Measurements from ENCODE around the gene CAND2. TPM values are rescaled to one million over a fixed set of nuclear protein-coding genes. Genes with fewer than 3 reads are reported as not detected.
A peak's percentile ranks its signal among the peaks of the same experiment; 100 is the strongest.
"Not testable (repeated sequence)": the region's sequence is repeated elsewhere in the genome, so short reads cannot be mapped to it uniquely, and the experiment has no call there.

Gene CAND2
- total and polyA plus RNA-seq, 2 of the 8 experiments (the other 6 are each of a cell fraction or from before 2014, with no cell fraction given) = 8.7 TPM

DNA sequence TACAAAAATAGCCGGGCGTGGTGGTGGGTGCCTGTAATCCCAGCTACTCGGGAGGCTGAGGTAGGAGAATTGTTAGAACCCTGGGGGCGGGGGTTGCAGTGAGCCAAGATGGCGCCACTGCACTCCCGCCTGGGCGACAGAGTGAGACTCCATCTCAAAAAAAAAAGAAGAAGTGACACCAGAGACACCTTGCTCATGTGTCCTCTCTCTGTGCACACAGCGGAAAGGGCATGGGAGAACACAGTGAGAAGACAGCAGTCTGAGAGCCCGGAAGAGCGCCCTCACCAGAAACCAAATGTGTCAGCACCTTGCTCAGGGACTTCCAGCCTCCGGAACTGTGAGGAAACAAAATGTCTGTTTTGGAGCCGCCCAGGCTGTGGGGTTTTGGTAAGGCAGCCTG, 85.4 kb downstream of the CAND2 start:
- H3K23ac ChIP-seq (ENCODE audit: insufficient read length); H3K9me3 ChIP-seq (ENCODE audit: insufficient read depth in 2 of 2, low read depth in 1 of 2, low read length in 1 of 2); H3K56ac ChIP-seq (replicated peaks; ENCODE audit: insufficient read length, low read depth, low read length); H2BK20ac ChIP-seq (ENCODE audit: low read length); H4K91ac ChIP-seq (replicated peaks; ENCODE audit: insufficient read length, low read length); H3K79me2 ChIP-seq (ENCODE audit: control insufficient read depth in 1 of 2, insufficient read depth in 2 of 2, low read length in 2 of 2); H2AK5ac ChIP-seq (ENCODE audit: low read depth, low read length); H4K20me1 ChIP-seq (replicated peaks in 1 of 2; ENCODE audit: control insufficient read depth in 1 of 2, insufficient read depth in 2 of 2, low read length in 2 of 2); H3K79me1 ChIP-seq (ENCODE audit: low read depth, low read length); FAIRE-seq; H2AFZ ChIP-seq (ENCODE audit: low read length); H3K18ac ChIP-seq (ENCODE audit: extremely low read depth, low read length); H2BK12ac ChIP-seq (ENCODE audit: low read depth, low read length); POLR2A ChIA-PET (ENCODE audit: partially characterized antibody); H3K14ac ChIP-seq (ENCODE audit: insufficient read length); H4K5ac ChIP-seq (ENCODE audit: insufficient read length, low read depth, low read length); H2BK120ac ChIP-seq (replicated peaks; ENCODE audit: low read depth, low read length); H3K4me2 ChIP-seq (ENCODE audit: insufficient read depth in 1 of 2, low read depth in 2 of 2, low read length in 2 of 2); H3K36me3 ChIP-seq (ENCODE audit: control insufficient read depth in 2 of 4, insufficient read depth in 4 of 4, low read length in 3 of 4); DNase-seq (ENCODE audit: low read depth in 1 of 2, low spot score in 2 of 2); H3K4me3 ChIP-seq (ENCODE audit: extremely low read depth in 1 of 4, insufficient read depth in 2 of 4, low read depth in 3 of 4, low read length in 4 of 4); H2BK15ac ChIP-seq (ENCODE audit: low read length); H3K4ac ChIP-seq (replicated peaks; ENCODE audit: insufficient read length, low read depth, low read length); H2BK5ac ChIP-seq (ENCODE audit: low read depth, low read length); H3K27ac ChIP-seq (ENCODE audit: low read depth, low read length); H3K23me2 ChIP-seq (ENCODE audit: low read depth, low read length); H4K8ac ChIP-seq (ENCODE audit: extremely low read depth, insufficient read depth, low read length); H3K27me3 ChIP-seq (replicated peaks in 1 of 4; ENCODE audit: control insufficient read depth in 3 of 4, extremely low read depth in 1 of 4, insufficient read depth in 3 of 4, low read length in 3 of 4); H3K4me1 ChIP-seq (replicated peaks in 1 of 4; ENCODE audit: control insufficient read depth in 3 of 4, insufficient read depth in 4 of 4, low read length in 3 of 4); H3K9ac ChIP-seq (replicated peaks in 1 of 4; ENCODE audit: extremely low read depth in 1 of 4, low read depth in 3 of 4, low read length in 3 of 4): not testable (repeated sequence)
- CTCF ChIA-PET (ENCODE audit: partially characterized antibody) = interaction anchor here (14.8 to 21.3 kb wide), 2 partner anchors 7 kb away, joined by 353 read pairs; no protein-coding TSS in a partner anchor
- TF ChIP-seq, protein P1, sequence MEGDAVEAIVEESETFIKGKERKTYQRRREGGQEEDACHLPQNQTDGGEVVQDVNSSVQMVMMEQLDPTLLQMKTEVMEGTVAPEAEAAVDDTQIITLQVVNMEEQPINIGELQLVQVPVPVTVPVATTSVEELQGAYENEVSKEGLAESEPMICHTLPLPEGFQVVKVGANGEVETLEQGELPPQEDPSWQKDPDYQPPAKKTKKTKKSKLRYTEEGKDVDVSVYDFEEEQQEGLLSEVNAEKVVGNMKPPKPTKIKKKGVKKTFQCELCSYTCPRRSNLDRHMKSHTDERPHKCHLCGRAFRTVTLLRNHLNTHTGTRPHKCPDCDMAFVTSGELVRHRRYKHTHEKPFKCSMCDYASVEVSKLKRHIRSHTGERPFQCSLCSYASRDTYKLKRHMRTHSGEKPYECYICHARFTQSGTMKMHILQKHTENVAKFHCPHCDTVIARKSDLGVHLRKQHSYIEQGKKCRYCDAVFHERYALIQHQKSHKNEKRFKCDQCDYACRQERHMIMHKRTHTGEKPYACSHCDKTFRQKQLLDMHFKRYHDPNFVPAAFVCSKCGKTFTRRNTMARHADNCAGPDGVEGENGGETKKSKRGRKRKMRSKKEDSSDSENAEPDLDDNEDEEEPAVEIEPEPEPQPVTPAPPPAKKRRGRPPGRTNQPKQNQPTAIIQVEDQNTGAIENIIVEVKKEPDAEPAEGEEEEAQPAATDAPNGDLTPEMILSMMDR (IDR thresholded peaks at IDR 0.05; ENCODE audit: control extremely low read depth in 1 of 3, insufficient read depth in 1 of 3, low read depth in 1 of 3, low read length in 3 of 3) = peak; percentile 10 to 32 (median 16); a peak in 3 of 4 replicates
- 96% methylated on average over 12 of the region's 12 CpGs; no CpG with 5 or more reads in 1 of the 2 experiments for WGBS, 2 experiments (ENCODE audit: extremely low coverage in 1 of 2, insufficient coverage in 1 of 2, insufficient read length in 1 of 2, insufficient replicate concordance in 2 of 2, low coverage in 1 of 2, low lambda C conversion rate in 2 of 2, missing lambda C conversion rate in 1 of 2)

Data from H1 (cell line).